Measurements from ENCODE around the gene BBC3.

Gene BBC3

DNA sequence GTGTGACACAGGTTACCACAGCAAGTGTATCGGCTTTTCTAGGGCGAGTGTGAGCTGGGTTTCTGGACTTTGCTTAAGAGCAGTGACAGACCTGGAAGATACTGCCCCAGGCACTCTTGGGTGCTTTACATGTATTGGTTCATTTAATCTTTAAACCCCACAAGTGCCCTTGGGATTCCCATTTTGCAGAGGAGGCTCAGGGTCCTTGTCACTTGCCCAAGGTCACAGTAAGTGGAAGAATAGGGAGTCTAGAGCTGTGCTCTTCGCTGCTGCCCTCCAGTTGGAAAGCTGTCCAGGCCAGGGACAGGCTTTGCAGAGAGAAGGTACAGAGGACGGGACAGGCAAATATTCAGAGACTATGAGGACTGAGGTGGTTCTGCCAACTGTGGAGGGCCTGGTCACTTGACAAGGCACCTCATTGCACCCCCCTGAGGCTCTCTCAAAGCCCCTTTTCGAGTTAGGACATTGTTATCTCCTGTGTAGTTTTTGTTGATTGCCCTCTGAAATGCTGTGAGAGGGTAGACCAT is 42.4 kb downstream of the BBC3 start:
- DNase-seq: no peak

- no peak for DNase-seq
Observed at GRCh38 chr19:47187797-47188196, 43.2 kb downstream of the BBC3 start.

DNA sequence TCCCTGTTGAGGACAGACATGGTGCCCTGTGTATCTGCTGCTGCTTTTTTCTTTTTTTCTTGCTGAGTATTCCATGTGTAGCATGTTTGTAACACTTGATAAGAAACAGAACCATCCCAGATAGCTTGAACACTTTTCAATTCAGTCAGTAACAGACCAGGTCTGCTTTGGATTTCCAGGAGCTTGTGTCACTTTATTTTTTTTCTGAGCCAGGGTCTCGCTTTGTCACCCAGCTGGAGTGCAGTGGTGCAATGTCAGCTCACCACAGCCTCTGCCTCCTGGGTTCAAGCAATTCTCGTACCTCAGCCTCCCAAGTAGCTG is 43.7 kb downstream of the BBC3 start:
- DNase-seq: no peak

GRCh38 chr19:47186446-47187334 is 44.3 kb downstream of the BBC3 start:
- no peak for DNase-seq

GRCh38 chr19:47183601-47184000 is 47.4 kb downstream of the BBC3 start:
- DNase-seq: no peak

DNA sequence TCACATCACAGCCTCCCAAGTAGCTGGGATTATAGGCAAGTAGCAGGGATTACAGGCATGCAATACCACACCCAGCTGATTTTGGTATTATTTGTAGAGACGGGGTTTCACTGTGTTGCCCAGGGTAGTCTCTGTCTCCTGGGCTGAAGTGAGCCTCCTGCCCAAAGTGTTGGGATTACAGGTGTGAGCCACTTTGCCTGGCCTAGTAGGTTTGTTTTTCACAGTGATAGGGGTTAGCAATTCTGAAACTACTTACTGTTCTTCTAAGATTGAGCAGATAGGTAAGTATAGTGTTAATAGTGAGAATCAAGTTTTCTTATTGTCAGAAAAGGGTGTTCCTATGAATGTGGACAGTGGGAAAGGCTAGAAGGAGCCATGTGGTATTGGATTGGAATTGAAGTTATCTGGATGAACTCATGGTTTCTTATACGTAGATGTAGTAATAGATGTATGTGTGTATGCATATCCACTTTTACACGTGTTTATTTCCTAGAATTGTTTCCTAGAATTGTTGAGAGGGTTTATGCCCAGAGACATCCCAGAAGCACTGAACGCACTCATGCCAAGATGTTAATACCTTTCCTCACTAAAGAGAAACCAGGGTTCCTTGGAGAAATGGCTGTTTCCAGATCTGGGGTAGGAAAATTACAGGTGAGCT is 51.2 kb downstream of the BBC3 start:
- no peak for DNase-seq

- no peak for DNase-seq
Observed at GRCh38 chr19:47176627-47177090, 54.3 kb downstream of the BBC3 start.

- no peak for DNase-seq
Observed at GRCh38 chr19:47176071-47176626, 54.9 kb downstream of the BBC3 start.

GRCh38 chr19:47172666-47173455 is 58.1 kb downstream of the BBC3 start:
- no peak for DNase-seq
